ENCODE data around the gene PTH1R.

Gene PTH1R

DNA sequence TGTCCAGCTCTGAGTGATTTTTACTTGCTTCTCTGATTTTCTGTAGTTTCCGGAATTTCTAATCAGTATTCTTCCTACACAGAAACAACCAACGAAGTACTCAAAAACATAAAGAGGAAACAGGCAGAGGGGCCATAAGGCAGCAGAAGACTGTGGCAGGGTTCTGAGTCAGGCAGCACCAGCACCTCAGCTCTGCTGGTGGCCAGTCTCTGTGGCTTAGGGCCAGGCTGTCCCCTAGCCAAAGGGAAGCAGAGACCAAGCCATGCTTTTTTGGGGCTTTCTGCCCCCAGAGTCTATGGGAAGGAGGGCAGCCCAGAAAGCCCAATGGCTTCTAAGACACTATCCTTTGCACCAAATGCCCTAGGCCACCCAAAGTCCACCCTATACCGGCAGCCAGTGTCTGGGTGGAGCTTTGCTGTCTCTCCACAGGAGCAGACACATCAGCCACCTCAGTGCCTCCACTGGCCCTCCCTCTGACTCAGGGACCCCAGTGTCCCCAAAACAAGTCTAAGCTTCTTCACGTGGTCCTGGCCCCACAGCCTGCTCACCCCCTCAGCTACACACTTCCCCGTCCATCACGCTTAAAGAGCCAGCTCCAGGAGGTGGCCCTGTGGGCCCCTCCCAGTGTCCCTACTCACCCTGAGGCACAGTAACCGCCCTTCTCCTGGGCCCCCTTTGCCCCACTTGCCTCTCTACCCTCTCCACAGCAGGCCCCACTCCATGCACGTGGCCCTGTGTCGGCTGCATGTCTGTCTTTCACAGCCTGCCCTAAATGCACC, 52.8 kb downstream of the PTH1R start:
- TF ChIP-seq, protein P1, sequence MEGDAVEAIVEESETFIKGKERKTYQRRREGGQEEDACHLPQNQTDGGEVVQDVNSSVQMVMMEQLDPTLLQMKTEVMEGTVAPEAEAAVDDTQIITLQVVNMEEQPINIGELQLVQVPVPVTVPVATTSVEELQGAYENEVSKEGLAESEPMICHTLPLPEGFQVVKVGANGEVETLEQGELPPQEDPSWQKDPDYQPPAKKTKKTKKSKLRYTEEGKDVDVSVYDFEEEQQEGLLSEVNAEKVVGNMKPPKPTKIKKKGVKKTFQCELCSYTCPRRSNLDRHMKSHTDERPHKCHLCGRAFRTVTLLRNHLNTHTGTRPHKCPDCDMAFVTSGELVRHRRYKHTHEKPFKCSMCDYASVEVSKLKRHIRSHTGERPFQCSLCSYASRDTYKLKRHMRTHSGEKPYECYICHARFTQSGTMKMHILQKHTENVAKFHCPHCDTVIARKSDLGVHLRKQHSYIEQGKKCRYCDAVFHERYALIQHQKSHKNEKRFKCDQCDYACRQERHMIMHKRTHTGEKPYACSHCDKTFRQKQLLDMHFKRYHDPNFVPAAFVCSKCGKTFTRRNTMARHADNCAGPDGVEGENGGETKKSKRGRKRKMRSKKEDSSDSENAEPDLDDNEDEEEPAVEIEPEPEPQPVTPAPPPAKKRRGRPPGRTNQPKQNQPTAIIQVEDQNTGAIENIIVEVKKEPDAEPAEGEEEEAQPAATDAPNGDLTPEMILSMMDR (conservative IDR thresholded peaks at IDR 0.05; ENCODE audit: low read depth, low read length): no peak
- no peak for DNase-seq (ENCODE audit: low read depth)
- H3K4me3 ChIP-seq (ENCODE audit: low read length): no peak overlapping the region

DNA sequence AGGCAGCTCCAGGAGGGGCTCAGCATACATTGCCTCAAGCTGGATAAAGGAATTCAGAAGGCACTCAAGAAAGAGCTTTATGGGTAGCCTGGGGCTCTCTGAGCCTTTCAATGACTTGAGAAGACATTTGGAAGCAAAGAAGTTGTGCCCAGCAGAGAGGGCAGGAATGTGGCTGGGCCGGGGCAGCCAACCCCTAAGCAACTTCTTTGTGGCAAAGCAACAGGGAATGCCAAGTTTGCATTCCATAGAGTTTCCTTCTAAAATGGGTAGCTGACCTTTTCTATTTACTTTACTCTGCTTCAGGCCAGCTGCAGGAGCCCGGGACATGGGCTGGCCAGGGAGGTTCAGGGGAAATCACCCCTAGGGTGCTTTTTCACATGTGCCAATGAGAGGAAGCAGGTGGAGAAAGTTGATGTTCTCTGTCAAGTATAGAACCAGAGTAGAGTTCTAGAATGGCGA, 53.5 kb downstream of the PTH1R start:
- TF ChIP-seq, protein P1 (conservative IDR thresholded peaks at IDR 0.05; ENCODE audit: low read depth, low read length): no peak
- H3K4me3 ChIP-seq (ENCODE audit: low read length): no peak overlapping the region
- no peak for DNase-seq (ENCODE audit: low read depth)

DNA sequence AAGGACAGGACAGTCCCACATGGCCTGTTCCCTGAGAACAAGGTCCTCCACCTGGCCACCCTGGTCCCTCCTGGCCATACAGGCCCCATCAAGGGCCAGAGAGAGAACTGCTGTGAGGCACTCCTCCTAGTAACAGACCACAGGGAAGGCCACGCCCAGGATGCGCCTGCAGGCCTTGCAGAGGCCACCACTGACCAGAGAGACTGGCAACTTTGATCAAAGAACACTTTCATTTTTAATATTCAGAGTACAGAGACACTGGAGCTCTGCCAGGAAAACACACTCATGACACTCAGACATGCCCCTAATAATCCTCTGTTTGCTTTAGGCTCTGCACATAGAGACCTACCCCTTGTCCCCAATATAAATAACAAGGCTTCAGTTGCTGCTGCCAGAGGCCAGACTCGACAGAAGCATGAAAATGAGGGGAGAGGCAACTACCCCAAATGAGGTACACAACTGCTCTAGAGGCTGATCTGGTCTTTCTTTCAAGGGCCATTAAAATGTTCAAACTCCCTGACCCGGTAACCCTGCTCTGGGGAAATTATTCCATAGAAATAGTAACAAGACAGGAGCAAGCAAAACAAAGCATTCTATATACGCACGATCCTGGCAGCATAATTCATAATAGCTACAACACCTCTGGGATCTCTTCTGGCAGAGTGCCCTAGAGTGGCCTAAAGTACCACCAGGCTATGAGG, 54.3 kb downstream of the PTH1R start:
- DNase-seq (ENCODE audit: low read depth): no peak
- no peak overlapping the region for H3K4me3 ChIP-seq (ENCODE audit: low read length)
- TF ChIP-seq, protein P1 (conservative IDR thresholded peaks at IDR 0.05; ENCODE audit: low read depth, low read length): no peak

DNA sequence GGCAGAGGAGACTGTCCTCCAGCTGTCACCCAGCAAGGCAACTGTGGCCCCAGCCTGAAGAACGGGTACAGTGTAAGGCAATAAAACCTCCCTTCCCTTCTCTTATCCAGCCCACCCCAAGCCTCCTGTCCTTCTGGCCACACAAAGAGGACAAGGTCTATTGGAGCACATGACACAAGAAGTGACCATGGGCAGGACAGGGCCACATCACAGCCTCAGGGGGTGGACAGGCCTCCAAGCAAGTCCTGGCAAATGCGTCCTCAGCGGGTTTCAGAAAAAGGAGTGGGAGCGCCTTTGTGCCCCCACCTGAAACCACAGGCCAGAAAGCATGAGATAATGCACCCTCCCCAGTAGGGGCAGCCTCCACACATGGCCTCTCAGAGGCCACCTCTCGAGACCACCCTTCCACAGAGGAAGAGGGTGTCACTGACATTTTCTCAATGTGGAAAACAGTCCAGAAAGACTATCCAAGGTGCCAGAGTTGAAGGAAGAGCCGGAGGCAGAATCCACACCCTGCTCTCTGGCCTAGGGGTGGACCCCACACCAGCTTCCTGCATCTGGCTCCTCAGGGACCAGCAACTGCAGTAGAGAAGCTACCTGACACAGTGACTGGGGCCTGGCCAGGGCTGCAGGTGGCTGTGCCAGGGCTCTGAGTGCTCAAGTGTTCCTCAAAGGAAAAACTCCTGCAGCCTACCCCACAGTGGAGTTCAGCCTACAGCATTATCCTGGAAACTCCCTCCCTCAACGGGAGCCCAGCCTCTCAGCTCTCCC, 55.1 kb downstream of the PTH1R start:
- TF ChIP-seq, protein P1 (conservative IDR thresholded peaks at IDR 0.05; ENCODE audit: low read depth, low read length): peak; percentile 1
- no peak overlapping the region for H3K4me3 ChIP-seq (ENCODE audit: low read length)
- no peak for DNase-seq (ENCODE audit: low read depth)

DNA sequence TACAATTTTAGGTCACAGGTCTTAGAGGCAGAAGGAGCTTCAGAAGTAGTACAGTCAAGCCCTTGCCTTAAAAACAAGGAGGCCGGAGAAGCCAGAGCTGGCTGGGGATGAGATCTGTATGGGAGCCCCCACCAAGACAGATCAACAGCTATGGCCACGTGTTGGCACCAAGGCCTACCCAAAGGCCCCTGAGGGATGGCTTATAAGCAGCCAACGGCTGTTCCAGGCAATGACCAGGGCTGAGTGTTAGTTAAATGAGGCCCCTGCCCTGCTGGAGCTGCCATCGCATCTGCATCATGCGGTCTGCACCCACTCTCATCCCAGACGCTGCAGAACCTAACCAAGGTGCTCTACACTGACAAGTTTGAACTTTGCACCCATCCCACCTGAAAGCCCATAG, 55.7 kb downstream of the PTH1R start:
- TF ChIP-seq, protein P1 (conservative IDR thresholded peaks at IDR 0.05; ENCODE audit: low read depth, low read length): no peak
- DNase-seq (ENCODE audit: low read depth): no peak
- H3K4me3 ChIP-seq (ENCODE audit: low read length): no peak overlapping the region

DNA sequence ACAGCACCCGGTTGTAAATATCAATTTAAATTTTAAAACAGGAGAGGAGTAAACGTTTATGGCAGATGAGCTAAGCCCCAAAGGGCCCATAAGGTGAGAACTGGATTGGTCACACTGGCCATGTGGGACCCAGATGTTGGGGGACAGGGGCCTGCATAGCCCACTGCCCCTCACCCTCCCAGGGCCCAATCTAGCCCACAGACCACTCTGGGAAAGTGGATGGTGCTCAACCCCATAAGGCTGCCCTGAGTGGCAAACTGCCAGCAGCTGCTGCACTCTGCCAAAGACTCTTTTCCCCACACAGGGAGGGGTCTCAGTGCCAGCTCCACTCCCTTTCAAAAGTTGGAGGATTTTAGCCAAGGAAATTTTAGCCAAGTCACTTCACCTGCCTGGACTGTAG, 56.6 kb downstream of the PTH1R start:
- no peak overlapping the region for H3K4me3 ChIP-seq (ENCODE audit: low read length)
- TF ChIP-seq, protein P1 (conservative IDR thresholded peaks at IDR 0.05; ENCODE audit: low read depth, low read length): no peak
- no peak for DNase-seq (ENCODE audit: low read depth)
